Prostate gland (tissue), 2 donors: ENCODE data around the gene PDXK. TPM values are rescaled to one million over a fixed set of nuclear protein-coding genes. Genes with fewer than 3 reads are reported as not detected.

Source experiments
- DNase-seq: peaks from one replicate; pipeline ENCODE4 v3.0.0-alpha.2; 2019; ENCODE audit warnings: low spot score
- H3K27ac ChIP-seq, 2 donors: fragments of 200-600 bp; sonication (generic); 2 replicates each; pipeline ENCODE4 v1.5.1; 2017 to 2019
- H3K27me3 ChIP-seq: fragments of 200-600 bp; sonication (generic); replicated peaks from 2 replicates; pipeline ENCODE4 v1.5.1; 2019; ENCODE audit not compliant: insufficient read depth
- H3K36me3 ChIP-seq, 2 donors: fragments of 200-600 bp; sonication (generic); 1 replicate in 1 of 2; 2 replicates in 1 of 2; pipeline versions ENCODE4 v1.5.1 to v1.8.1; 2017 to 2019
- H3K4me1 ChIP-seq: fragments of 200-600 bp; sonication (generic); replicated peaks from 2 replicates; pipeline ENCODE4 v1.5.1; 2019
- H3K4me3 ChIP-seq, 2 donors: fragments of 200-600 bp; sonication (generic); 2 replicates each; pipeline ENCODE4 v1.5.1; 2017 to 2019
- H3K9me3 ChIP-seq: fragments of 200-600 bp; sonication (generic); 2 replicates; pipeline ENCODE4 v1.5.1; 2017
- CTCF ChIP-seq, 4 experiments: fragments of 200-600 bp in 2 of 4; fragments of 450-650 bp in 2 of 4; sonication (generic) in 2 of 4; IDR thresholded peaks; 1 replicate in 3 of 4; 2 replicates in 1 of 4; pipeline ENCODE4 v1.5.1; 2016 to 2019; ENCODE audit warnings: antibody characterized with exemption in 4 of 4, mild to moderate bottlenecking in 2 of 4, moderate library complexity in 2 of 4
- POLR2A ChIP-seq: fragments of 450-650 bp; IDR thresholded peaks from one replicate; pipeline ENCODE4 v1.6.1; 2016; ENCODE audit warnings: antibody characterized with exemption, mild to moderate bottlenecking
- POLR2AphosphoS5 ChIP-seq: sonication (generic); formaldehyde crosslinking; IDR thresholded peaks from one replicate; pipeline ENCODE4 v1.6.1; 2017; ENCODE audit warnings: antibody characterized with exemption
- WGBS: methylation state at CpG from one replicate; pipeline ENCODE4 v1.1.5; 2018; 5-methylcytosine and 5-hydroxymethylcytosine counted together
- intact Hi-C: fragments of 100-400 bp; cut with DNase I; formaldehyde crosslinking; loops from one replicate; pipeline ENCODE4 v1.14.2; 2022
- total RNA-seq, 2 donors: library from RNA; depleted of rRNA; stranded (reverse); fragments of >200 nt; gene quantifications; one replicate each; pipeline ENCODE4 v1.1.0, GENCODE V29; 2016

The PDXK gene
- total RNA-seq, 2 donors from 2014 or later, result 61.4 to 161 TPM

- no peak for TF ChIP-seq POLR2AphosphoS5
- no peak for TF ChIP-seq CTCF (IDR thresholded peaks at IDR 0.05)
- no peak for TF ChIP-seq POLR2A
- peaks cover 17% of the 10 kb centered on the region for H3K4me1 ChIP-seq
- H3K4me3 ChIP-seq, result no peak overlapping the region
- H3K36me3 ChIP-seq, result no peaks in the 10 kb centered on the region
- no peak for DNase-seq
- no peaks in the 10 kb centered on the region for H3K9me3 ChIP-seq
- no peaks in the 10 kb centered on the region for H3K27me3 ChIP-seq
- H3K27ac ChIP-seq, result peak overlapping the region; percentile 68 to 75
- intact Hi-C loops, result no loop called here
- 47% methylated on average over 15 of the region's 15 CpGs for WGBS
Observed at GRCh38 chr21:43733529-43734071, 14.7 kb downstream of the PDXK start.

- Histone ChIP-seq H3K27ac (peak overlapping the region; percentile 68 to 75), H3K36me3 (no peaks in the 10 kb centered on the region), H3K4me1 (peaks cover 13% of the 10 kb centered on the region), H3K4me3 (no peak overlapping the region), H3K9me3 (no peaks in the 10 kb centered on the region), H3K27me3 (no peaks in the 10 kb centered on the region)
- WGBS, result 45% methylated on average over 25 of the region's 25 CpGs
- intact Hi-C loops, result no loop called here
- TF ChIP-seq POLR2AphosphoS5, result no peak
- TF ChIP-seq POLR2A, result no peak
- TF ChIP-seq CTCF (IDR thresholded peaks at IDR 0.05), result no peak
- peak; percentile 62 for DNase-seq
Observed at GRCh38 chr21:43734131-43734927, 15.4 kb downstream of the PDXK start.

GRCh38 chr21:43734928-43735229 is 15.9 kb downstream of the PDXK start:
- 16% methylated on average over 9 of the region's 9 CpGs for WGBS
- no peak overlapping the region for H3K4me3 ChIP-seq
- peak; percentile 63 for DNase-seq
- TF ChIP-seq CTCF (IDR thresholded peaks at IDR 0.05), result no peak
- peak; percentile 66 for TF ChIP-seq POLR2AphosphoS5
- no peak for TF ChIP-seq POLR2A
- no peaks in the 10 kb centered on the region for H3K27me3 ChIP-seq
- peak overlapping the region; percentile 68 to 75 for H3K27ac ChIP-seq
- intact Hi-C loops, result no loop called here
- peaks cover 13% of the 10 kb centered on the region for H3K4me1 ChIP-seq
- no peaks in the 10 kb centered on the region for H3K9me3 ChIP-seq
- H3K36me3 ChIP-seq, result no peaks in the 10 kb centered on the region

GRCh38 chr21:43735236-43736091 is 16.5 kb downstream of the PDXK start:
- intact Hi-C loops, result no loop called here
- 78% methylated on average over 22 of the region's 22 CpGs for WGBS
- H3K27ac ChIP-seq, result peak overlapping the region; percentile 68 to 75
- no peak overlapping the region for H3K4me3 ChIP-seq
- H3K4me1 ChIP-seq, result peaks cover 13% of the 10 kb centered on the region
- no peaks in the 10 kb centered on the region for H3K36me3 ChIP-seq
- no peaks in the 10 kb centered on the region for H3K9me3 ChIP-seq
- H3K27me3 ChIP-seq, result no peaks in the 10 kb centered on the region
- no peak for DNase-seq
- no peak for TF ChIP-seq CTCF (IDR thresholded peaks at IDR 0.05)
- no peak for TF ChIP-seq POLR2A
- TF ChIP-seq POLR2AphosphoS5, result no peak
